ENCODE results near the gene DERA.

DERA gene

DNA sequence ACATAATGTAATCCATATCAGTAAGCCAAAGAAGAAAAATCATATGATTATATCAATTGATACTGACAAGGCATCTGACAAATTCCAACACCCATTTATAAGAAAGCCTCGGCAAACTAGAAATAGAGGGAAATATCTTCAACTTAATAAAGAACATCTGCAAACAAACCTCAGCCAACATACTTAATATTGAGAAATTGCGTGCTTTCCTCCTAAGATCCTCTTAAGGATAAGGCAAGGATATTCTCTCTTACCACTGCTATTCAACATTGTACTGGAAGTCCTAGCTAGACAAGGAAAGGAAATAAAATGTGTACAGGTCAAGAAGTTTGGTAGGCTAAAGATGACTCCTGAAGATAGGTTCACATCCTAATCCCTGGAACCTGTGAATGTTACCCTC is 115.9 kb downstream of the DERA start:
- no peak for TF ChIP-seq CTCF (IDR thresholded peaks at IDR 0.05)

- TF ChIP-seq CTCF (IDR thresholded peaks at IDR 0.05) = no peak
Measured at GRCh38 chr12:16030744-16031143, 119.6 kb downstream of the DERA start.

DNA sequence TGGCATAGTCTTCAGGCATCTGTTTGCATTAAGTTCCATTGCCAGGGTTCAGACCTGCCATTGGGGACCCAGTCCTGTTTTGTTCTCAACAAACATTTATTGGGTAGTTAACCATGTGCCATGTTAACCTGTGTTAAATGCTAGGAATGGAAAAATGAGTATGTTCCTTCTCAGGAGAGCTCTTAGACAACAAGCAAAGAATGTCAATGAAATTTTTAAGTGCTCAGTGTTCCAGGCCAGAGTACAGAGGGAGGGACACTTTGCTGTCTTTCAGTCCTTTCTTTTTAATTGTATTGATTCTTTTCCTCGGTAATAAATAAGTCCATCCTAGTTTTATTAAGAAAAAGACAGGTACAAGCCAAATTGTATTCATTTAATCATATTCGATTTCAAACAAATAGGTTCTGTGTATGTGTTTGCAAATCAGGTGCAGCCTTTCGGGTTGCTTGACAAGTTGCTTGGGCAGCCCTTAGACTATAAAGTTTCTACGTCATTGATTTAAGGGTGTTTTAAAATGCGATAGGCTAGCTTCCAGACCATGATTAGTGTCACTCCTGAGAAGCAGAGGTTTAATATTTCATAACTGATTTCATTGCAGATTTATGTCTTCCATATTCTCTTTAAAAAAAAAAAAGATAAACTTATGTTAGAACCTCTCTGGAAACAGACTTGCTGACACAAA is 123.1 kb downstream of the DERA start:
- no peak for TF ChIP-seq CTCF (IDR thresholded peaks at IDR 0.05)

GRCh38 chr12:16036073-16036472 is 124.9 kb downstream of the DERA start:
- TF ChIP-seq CTCF (IDR thresholded peaks at IDR 0.05) = no peak

- no peak for TF ChIP-seq CTCF (IDR thresholded peaks at IDR 0.05)
Measured at GRCh38 chr12:16037533-16037932, 126.4 kb downstream of the DERA start.

GRCh38 chr12:16043480-16043879 is 132.3 kb downstream of the DERA start:
- no peak for TF ChIP-seq CTCF (IDR thresholded peaks at IDR 0.05)

DNA sequence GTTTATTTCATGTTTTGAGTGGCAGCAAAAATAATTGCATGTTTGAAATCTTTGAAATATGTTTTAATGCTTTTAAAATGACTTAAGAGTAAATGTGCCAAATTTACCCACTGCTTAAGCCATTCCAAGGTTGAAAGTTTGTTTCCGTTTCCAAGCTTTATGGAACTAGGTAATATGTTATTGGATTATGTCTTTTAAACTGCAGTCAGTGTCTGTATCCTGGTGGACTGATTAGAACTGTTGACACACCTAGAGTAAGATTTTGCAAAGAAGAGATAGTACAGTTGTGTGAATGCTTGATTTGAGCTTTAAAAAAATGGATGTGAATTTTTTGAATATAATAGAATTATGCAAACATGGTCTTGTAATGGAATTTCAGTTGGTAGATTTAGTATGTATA is 135.1 kb downstream of the DERA start:
- TF ChIP-seq CTCF (IDR thresholded peaks at IDR 0.05) = no peak

DNA sequence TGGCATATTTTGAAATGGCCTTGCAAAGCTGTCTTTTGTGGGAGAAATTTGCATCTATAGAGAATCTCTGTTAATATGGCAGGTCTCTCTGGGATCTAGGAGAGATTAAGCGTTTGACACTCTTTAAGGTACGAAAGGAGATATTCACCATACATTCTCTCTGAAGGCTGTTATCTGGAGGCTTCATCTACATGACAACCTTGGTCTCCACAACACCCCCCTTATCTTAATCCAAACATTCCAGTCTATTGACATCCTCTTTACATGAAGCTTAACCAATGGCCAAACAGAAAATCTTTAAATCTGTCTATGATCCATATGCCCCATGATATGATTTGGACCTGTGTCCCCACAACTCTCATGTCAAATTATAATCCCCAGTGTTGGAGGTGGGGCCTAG is 137.4 kb downstream of the DERA start:
- TF ChIP-seq CTCF (IDR thresholded peaks at IDR 0.05) = no peak
